ENCODE data around the gene TPH2. TPM values are rescaled to one million over a fixed set of nuclear protein-coding genes. Genes with fewer than 3 reads are reported as not detected.

TPH2 gene
- total and polyA plus RNA-seq, 9 of the 15 experiments (the other 6 are each of a cell fraction or from before 2014, with no cell fraction given), result 0.06 to 0.28 (median 0.14) TPM; not detected in 4

DNA sequence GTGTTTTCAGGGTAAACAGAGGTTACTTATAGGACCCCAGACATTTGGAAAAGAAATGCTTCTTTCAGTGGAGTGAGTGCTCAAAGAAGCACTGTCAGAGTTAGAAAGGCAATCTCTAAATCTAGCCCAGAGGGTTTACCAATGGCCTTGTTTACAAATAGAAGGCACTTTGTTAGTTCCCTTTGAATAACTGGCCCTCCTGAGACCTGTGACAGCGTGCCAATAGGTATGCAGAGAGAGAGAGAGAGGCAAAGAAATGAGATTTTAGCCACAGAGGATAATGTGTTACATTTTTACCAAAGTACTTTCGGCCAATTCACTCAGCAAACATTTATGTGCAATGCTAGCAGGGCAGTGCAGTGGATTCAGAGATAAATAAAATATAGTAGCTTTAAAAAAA is 41.9 kb downstream of the TPH2 start:
- WGBS (ENCODE audit: insufficient coverage, low coverage, missing lambda C conversion rate), result 4% methylated on average over 2 of the region's 2 CpGs
- Histone ChIP-seq H3K9me3 (replicated peaks; ENCODE audit: control insufficient read depth, insufficient read depth, low read depth, low read length) (no peaks in the 10 kb centered on the region), H3K9ac (ENCODE audit: insufficient read depth in 1 of 2, low read depth in 2 of 2, low read length in 2 of 2) (no peak overlapping the region), H3K4me3 (no peak overlapping the region), H2AFZ (ENCODE audit: low read depth, low read length) (no peak overlapping the region), H3K4me2 (ENCODE audit: insufficient read depth, low read length) (no peak overlapping the region), H3K9me1 (ENCODE audit: control insufficient read depth, insufficient read depth, low read length) (no peaks in the 10 kb centered on the region), H3K4me1 (replicated peaks in 1 of 2; ENCODE audit: control insufficient read depth in 2 of 2, insufficient read depth in 2 of 2, low read length in 2 of 2) (no peaks in the 10 kb centered on the region; a peak in 1 of 5 replicates), H4K20me1 (replicated peaks; ENCODE audit: control insufficient read depth, insufficient read depth, low read length) (no peaks in the 10 kb centered on the region), H3K27me3 (ENCODE audit: control insufficient read depth in 2 of 2, insufficient read depth in 2 of 2, low read length in 2 of 2) (no peaks in the 10 kb centered on the region), H3K36me3 (ENCODE audit: control insufficient read depth, insufficient read depth, low read length) (no peaks in the 10 kb centered on the region), H3K79me2 (ENCODE audit: control insufficient read depth, insufficient read depth, low read length) (no peaks in the 10 kb centered on the region), H3K27ac (ENCODE audit: extremely low read depth, low read depth, low read length) (no peak overlapping the region)
- ATAC-seq, result no peak
- no peak for FAIRE-seq
- intact Hi-C loops (cut with micrococcal nuclease), result no loop called here
- in situ Hi-C loops (cut with MboI), result no loop called here
- DNase-seq (ENCODE audit: extremely low read depth in 1 of 4, low spot score in 3 of 4), result no peak
- TF ChIP-seq ZNF79 (CRISPR knock-in tag; IDR thresholded peaks at IDR 0.05; ENCODE audit: low read depth) (no peak), POLR2AphosphoS5 (IDR thresholded peaks at IDR 0.05; ENCODE audit: control insufficient read depth, insufficient read depth, low read depth, low read length) (no peak), ZNF212 (CRISPR knock-in tag; IDR thresholded peaks at IDR 0.05) (no peak), ARNT (IDR thresholded peaks at IDR 0.05) (no peak), TCF3 (CRISPR knock-in tag; IDR thresholded peaks at IDR 0.05) (no peak), NFRKB (IDR thresholded peaks at IDR 0.05; ENCODE audit: low read depth) (no peak), RBM14 (IDR thresholded peaks at IDR 0.05; ENCODE audit: borderline replicate concordance, insufficient read depth, low read depth, low read length) (no peak), CAMTA2 (CRISPR knock-in tag; conservative IDR thresholded peaks at IDR 0.05) (no peak)
- TF ChIP-seq, protein P1, sequence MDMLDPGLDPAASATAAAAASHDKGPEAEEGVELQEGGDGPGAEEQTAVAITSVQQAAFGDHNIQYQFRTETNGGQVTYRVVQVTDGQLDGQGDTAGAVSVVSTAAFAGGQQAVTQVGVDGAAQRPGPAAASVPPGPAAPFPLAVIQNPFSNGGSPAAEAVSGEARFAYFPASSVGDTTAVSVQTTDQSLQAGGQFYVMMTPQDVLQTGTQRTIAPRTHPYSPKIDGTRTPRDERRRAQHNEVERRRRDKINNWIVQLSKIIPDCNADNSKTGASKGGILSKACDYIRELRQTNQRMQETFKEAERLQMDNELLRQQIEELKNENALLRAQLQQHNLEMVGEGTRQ (CRISPR knock-in tag; IDR thresholded peaks at IDR 0.05), result no peak
- ChIA-PET POLR2A (interaction anchor here (1.3 kb wide), 1 partner anchor 12 kb away, joined by 7 read pairs; no protein-coding TSS in a partner anchor), CTCF (ENCODE audit: low intra/inter-chr PET ratio) (no interaction called here)
- BruUV-seq (replicated peaks), result no TSS peak

All from K562 (cell line).